Hematopoietic multipotent progenitor cell treated with erythropoietin and hydrocortisone succinate and interleukin-3 and kit ligand, for 17 days (in vitro differentiated cells): ENCODE data around the gene PACRG.

Experiments
- DNase-seq: peaks from one replicate; pipeline ENCODE4 v3.0.0-alpha.2; 2015; ENCODE audit warnings: low spot score

Gene PACRG

GRCh38 chr6:163336961-163337360 lies 609.2 kb downstream of the PACRG start:
- DNase-seq, result no peak

- DNase-seq, result no peak
These were observed 610.2 kb downstream of the PACRG start for GRCh38 chr6:163337958-163338357.

GRCh38 chr6:163338671-163339405 lies 611.1 kb downstream of the PACRG start:
- DNase-seq, result no peak

GRCh38 chr6:163339466-163339865 lies 611.7 kb downstream of the PACRG start:
- no peak for DNase-seq

GRCh38 chr6:163340201-163340887 lies 612.6 kb downstream of the PACRG start:
- DNase-seq, result no peak

GRCh38 chr6:163341224-163342061 lies 613.7 kb downstream of the PACRG start:
- DNase-seq, result no peak

- DNase-seq, result no peak
These were observed 615.1 kb downstream of the PACRG start for GRCh38 chr6:163342571-163343539.

GRCh38 chr6:163343609-163344008 lies 615.8 kb downstream of the PACRG start:
- no peak for DNase-seq

GRCh38 chr6:163344411-163344810 lies 616.6 kb downstream of the PACRG start:
- no peak for DNase-seq

GRCh38 chr6:163345931-163346330 lies 618.2 kb downstream of the PACRG start:
- no peak for DNase-seq

GRCh38 chr6:163346497-163346961 lies 618.8 kb downstream of the PACRG start:
- no peak for DNase-seq

GRCh38 chr6:163347021-163347446 lies 619.3 kb downstream of the PACRG start:
- no peak for DNase-seq

- no peak for DNase-seq
These were observed 621.3 kb downstream of the PACRG start for GRCh38 chr6:163348789-163349680.

- DNase-seq, result no peak
These were observed 621.9 kb downstream of the PACRG start for GRCh38 chr6:163349696-163350095.

- DNase-seq, result no peak
These were observed 623.2 kb downstream of the PACRG start for GRCh38 chr6:163351013-163351412.

- DNase-seq, result no peak
These were observed 624.4 kb downstream of the PACRG start for GRCh38 chr6:163352011-163352685.

GRCh38 chr6:163352966-163353365 lies 625.2 kb downstream of the PACRG start:
- DNase-seq, result no peak

- no peak for DNase-seq
These were observed 626.3 kb downstream of the PACRG start for GRCh38 chr6:163354085-163354484.

- no peak for DNase-seq
These were observed 627.1 kb downstream of the PACRG start for GRCh38 chr6:163354761-163355425.
